Endodermal cell (in vitro differentiated cells): Measurements from ENCODE around the gene RYK. TPM values are rescaled to one million over a fixed set of nuclear protein-coding genes. Genes with fewer than 3 reads are reported as not detected.

Experiments used
- DNase-seq: peaks from one replicate; pipeline ENCODE4 v3.0.0-alpha.2; 2017
- H3K27ac ChIP-seq: 2 replicates; pipeline ENCODE4 v1.5.1; 2013; ENCODE audit warnings: mild to moderate bottlenecking, low read depth, low read length, moderate library complexity
- H3K27me3 ChIP-seq: 2 replicates; pipeline ENCODE4 v1.6.1; 2013; ENCODE audit warnings: mild to moderate bottlenecking, low read length, moderate library complexity; ENCODE audit not compliant: insufficient read depth, control insufficient read depth, poor library complexity, severe bottlenecking
- H3K36me3 ChIP-seq: 2 replicates; pipeline ENCODE4 v1.7.0; 2013; ENCODE audit warnings: mild to moderate bottlenecking, low read length, moderate library complexity; ENCODE audit not compliant: control insufficient read depth, insufficient read depth
- H3K4me1 ChIP-seq: one replicate; pipeline ENCODE4 v1.7.0; 2013; ENCODE audit warnings: low read length; ENCODE audit not compliant: control insufficient read depth, insufficient read depth
- H3K4me3 ChIP-seq: 2 replicates; pipeline ENCODE4 v1.5.1; 2013; ENCODE audit warnings: mild to moderate bottlenecking, low read length, moderate library complexity
- H3K9ac ChIP-seq: 2 replicates; pipeline ENCODE4 v1.6.1; 2013; ENCODE audit warnings: mild to moderate bottlenecking, low read length, moderate library complexity; ENCODE audit not compliant: poor library complexity, severe bottlenecking; ENCODE audit errors: extremely low read depth
- H3K9me3 ChIP-seq: 2 replicates; pipeline ENCODE4 v1.6.1; 2013; ENCODE audit warnings: mild to moderate bottlenecking, low read length, moderate library complexity; ENCODE audit not compliant: control insufficient read depth
- H3K27ac Mint-ChIP-seq: 2 replicates; pipeline ENCODE4 v1.8.0; 2020; ENCODE audit warnings: mixed read lengths
- H3K27me3 Mint-ChIP-seq: 2 replicates; pipeline ENCODE4 v1.8.0; 2021; ENCODE audit warnings: mild to moderate bottlenecking, mixed read lengths; ENCODE audit not compliant: insufficient read depth
- H3K36me3 Mint-ChIP-seq: 2 replicates; pipeline ENCODE4 v1.8.0; 2020; ENCODE audit warnings: low read depth, mixed read lengths
- H3K4me1 Mint-ChIP-seq: 2 replicates; pipeline ENCODE4 v1.8.0; 2020; ENCODE audit warnings: mixed read lengths
- H3K4me3 Mint-ChIP-seq: 2 replicates; pipeline ENCODE4 v1.8.0; 2020; ENCODE audit warnings: mild to moderate bottlenecking, moderate library complexity, mixed read lengths
- H3K9me3 Mint-ChIP-seq: 2 replicates; pipeline ENCODE4 v1.8.0; 2020; ENCODE audit warnings: mild to moderate bottlenecking, mixed read lengths
- CTCF ChIP-seq: fragments of 200-600 bp; sonication (generic); conservative IDR thresholded peaks from 2 replicates; pipeline ENCODE4 v1.5.0; 2021; ENCODE audit warnings: antibody characterized with exemption, mild to moderate bottlenecking
- WGBS, 2 experiments: methylation state at CpG; one replicate each; pipeline versions ENCODE4 v1.1.5 to v1.1.7; 2013; ENCODE audit warnings: missing lambda C conversion rate in 2 of 2, mixed read lengths in 1 of 2; ENCODE audit not compliant: insufficient coverage in 1 of 2, insufficient read length in 1 of 2; 5-methylcytosine and 5-hydroxymethylcytosine counted together
- total RNA-seq, 2 donors: library from RNA; stranded (reverse); fragmentation: NEBNext Ultra II Directional in 1 of 2; extraction: Animal tissue kit (Norgen Biotek cat#: 25700) in 1 of 2; gene quantifications; 2 replicates in 1 of 2; 3 replicates in 1 of 2; pipeline ENCODE4 v1.2.1, GENCODE V29; 2021

Gene RYK
- total RNA-seq, 2 donors from 2014 or later = 79.2 to 85.5 TPM

GRCh38 chr3:134147411-134147810 lies 103.2 kb downstream of the RYK start:
- 97 to 100% methylated on average over 1 to 3 of the region's 3 CpGs for WGBS, 2 experiments
- no peaks in the 10 kb centered on the region for H3K27me3 Mint-ChIP-seq

GRCh38 chr3:134146666-134147065 lies 104.0 kb downstream of the RYK start:
- no peaks in the 10 kb centered on the region for H3K27me3 Mint-ChIP-seq
- peaks cover 11% of the 10 kb centered on the region for H3K4me1 Mint-ChIP-seq

More at GRCh38 chr3:134147411-134147810, 103.2 kb downstream of the RYK start:
- peaks cover 25% of the 10 kb centered on the region for H3K36me3 Mint-ChIP-seq
- Histone ChIP-seq H3K9me3 (no peaks in the 10 kb centered on the region), H3K4me1 (no peaks in the 10 kb centered on the region), H3K4me3 (no peak overlapping the region), H3K36me3 (peaks cover 23% of the 10 kb centered on the region), H3K27ac (no peak overlapping the region), H3K9ac (no peak overlapping the region), H3K27me3 (no peaks in the 10 kb centered on the region)
- H3K4me3 Mint-ChIP-seq = no peak overlapping the region
- H3K27ac Mint-ChIP-seq = no peak overlapping the region
- DNase-seq = no peak
- H3K4me1 Mint-ChIP-seq = peaks cover 11% of the 10 kb centered on the region
- TF ChIP-seq CTCF = no peak
- peaks cover 2% of the 10 kb centered on the region for H3K9me3 Mint-ChIP-seq

GRCh38 chr3:134145183-134145582 lies 105.5 kb downstream of the RYK start:
- H3K9me3 Mint-ChIP-seq = peaks cover 11% of the 10 kb centered on the region
- TF ChIP-seq CTCF = peak; percentile 69
- no peak overlapping the region for H3K9ac ChIP-seq
- H3K4me3 ChIP-seq = no peak overlapping the region
- WGBS, 2 experiments = 81 to 91% methylated on average over 3 of the region's 3 CpGs
- H3K27ac ChIP-seq = no peak overlapping the region
- H3K27ac Mint-ChIP-seq = peak overlapping the region; percentile 59
- peaks cover 11% of the 10 kb centered on the region for H3K4me1 Mint-ChIP-seq
- H3K27me3 Mint-ChIP-seq = no peaks in the 10 kb centered on the region
- no peak overlapping the region for H3K4me3 Mint-ChIP-seq
- H3K4me1 ChIP-seq = no peaks in the 10 kb centered on the region
- H3K36me3 Mint-ChIP-seq = peaks cover 27% of the 10 kb centered on the region
- no peaks in the 10 kb centered on the region for H3K9me3 ChIP-seq
- peaks cover 9% of the 10 kb centered on the region for H3K36me3 ChIP-seq
- H3K27me3 ChIP-seq = no peaks in the 10 kb centered on the region
- DNase-seq = peak; percentile 67

More at GRCh38 chr3:134146666-134147065, 104.0 kb downstream of the RYK start:
- Histone ChIP-seq H3K9me3 (no peaks in the 10 kb centered on the region), H3K4me3 (no peak overlapping the region), H3K9ac (no peak overlapping the region), H3K36me3 (peaks cover 15% of the 10 kb centered on the region), H3K27me3 (no peaks in the 10 kb centered on the region), H3K4me1 (no peaks in the 10 kb centered on the region), H3K27ac (no peak overlapping the region)
- no peak for DNase-seq
- Mint-ChIP-seq H3K27ac (no peak overlapping the region), H3K36me3 (peaks cover 22% of the 10 kb centered on the region), H3K9me3 (peaks cover 9% of the 10 kb centered on the region), H3K4me3 (no peak overlapping the region)
- TF ChIP-seq CTCF = no peak
